GM12872 (cell line): ENCODE measurements around the gene ACLY.

Experiments
- TF ChIP-seq, protein P1 (sequence below): IDR thresholded peaks from 3 replicates; pipeline ENCODE4 v1.5.1; 2011; ENCODE audit warnings: low read depth, mild to moderate bottlenecking, low read length, moderate library complexity; ENCODE audit not compliant: insufficient read depth

Gene ACLY

DNA sequence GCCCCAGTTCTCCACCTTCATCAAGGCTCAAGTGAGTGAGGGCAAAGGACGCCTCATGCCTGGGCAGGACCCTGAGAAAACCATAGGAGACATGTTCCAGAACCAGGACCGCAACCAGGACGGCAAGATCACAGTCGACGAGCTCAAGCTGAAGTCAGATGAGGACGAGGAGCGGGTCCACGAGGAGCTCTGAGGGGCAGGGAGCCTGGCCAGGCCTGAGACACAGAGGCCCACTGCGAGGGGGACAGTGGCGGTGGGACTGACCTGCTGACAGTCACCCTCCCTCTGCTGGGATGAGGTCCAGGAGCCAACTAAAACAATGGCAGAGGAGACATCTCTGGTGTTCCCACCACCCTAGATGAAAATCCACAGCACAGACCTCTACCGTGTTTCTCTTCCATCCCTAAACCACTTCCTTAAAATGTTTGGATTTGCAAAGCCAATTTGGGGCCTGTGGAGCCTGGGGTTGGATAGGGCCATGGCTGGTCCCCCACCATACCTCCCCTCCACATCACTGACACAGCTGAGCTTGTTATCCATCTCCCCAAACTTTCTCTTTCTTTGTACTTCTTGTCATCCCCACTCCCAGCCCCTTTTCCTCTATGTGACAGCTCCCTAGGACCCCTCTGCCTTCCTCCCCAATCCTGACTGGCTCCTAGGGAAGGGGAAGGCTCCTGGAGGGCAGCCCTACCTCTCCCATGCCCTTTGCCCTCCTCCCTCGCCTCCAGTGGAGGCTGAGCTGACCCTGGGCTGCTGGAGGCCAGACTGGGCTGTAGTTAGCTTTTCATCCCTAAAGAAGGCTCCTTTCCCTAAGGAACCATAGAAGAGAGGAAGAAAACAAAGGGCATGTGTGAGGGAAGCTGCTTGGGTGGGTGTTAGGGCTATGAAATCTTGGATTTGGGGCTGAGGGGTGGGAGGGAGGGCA is 96.3 kb downstream of the ACLY start:
- TF ChIP-seq, protein P1, sequence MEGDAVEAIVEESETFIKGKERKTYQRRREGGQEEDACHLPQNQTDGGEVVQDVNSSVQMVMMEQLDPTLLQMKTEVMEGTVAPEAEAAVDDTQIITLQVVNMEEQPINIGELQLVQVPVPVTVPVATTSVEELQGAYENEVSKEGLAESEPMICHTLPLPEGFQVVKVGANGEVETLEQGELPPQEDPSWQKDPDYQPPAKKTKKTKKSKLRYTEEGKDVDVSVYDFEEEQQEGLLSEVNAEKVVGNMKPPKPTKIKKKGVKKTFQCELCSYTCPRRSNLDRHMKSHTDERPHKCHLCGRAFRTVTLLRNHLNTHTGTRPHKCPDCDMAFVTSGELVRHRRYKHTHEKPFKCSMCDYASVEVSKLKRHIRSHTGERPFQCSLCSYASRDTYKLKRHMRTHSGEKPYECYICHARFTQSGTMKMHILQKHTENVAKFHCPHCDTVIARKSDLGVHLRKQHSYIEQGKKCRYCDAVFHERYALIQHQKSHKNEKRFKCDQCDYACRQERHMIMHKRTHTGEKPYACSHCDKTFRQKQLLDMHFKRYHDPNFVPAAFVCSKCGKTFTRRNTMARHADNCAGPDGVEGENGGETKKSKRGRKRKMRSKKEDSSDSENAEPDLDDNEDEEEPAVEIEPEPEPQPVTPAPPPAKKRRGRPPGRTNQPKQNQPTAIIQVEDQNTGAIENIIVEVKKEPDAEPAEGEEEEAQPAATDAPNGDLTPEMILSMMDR = no peak

DNA sequence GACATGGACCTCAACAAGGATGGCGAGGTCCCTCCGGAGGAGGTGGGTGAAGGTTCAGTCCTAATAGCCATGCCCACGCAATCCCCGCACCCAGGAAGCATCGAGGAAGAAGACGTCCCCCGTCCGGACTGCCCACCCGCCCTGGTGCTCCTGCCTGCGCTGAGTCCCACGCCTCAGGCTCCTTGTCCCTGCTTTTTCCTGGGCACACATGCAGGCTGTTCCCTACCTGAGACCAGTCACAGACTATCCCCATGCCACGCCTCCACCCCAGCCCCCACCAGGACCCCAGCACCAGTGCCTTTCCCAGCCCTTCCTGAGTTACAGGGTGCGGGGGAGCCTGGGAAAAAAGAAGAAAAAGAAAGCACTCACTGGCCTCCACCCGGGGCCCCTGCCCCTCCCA is 97.0 kb downstream of the ACLY start:
- TF ChIP-seq, protein P1 = no peak

DNA sequence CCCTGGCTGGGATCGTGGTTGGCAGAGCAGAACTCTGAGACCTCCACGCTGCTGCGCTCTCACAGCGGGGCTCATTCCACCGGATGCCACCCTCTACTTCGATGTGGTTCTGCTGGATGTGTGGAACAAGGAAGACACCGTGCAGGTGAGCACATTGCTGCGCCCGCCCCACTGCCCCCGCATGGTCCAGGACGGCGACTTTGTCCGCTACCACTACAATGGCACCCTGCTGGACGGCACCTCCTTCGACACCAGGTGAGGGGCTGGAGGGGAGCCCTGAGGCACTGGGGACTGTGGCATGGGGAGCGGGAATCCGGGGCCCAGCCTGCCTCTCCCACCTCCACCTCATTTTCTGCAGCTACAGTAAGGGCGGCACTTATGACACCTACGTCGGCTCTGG is 100.7 kb downstream of the ACLY start:
- TF ChIP-seq, protein P1 = no peak
